SW480 (cell line): ENCODE results near the gene ITGB7.

Source experiments
- DNase-seq: peaks from one replicate; pipeline ENCODE4 v3.0.0-alpha.2; 2016; ENCODE audit warnings: low spot score

The ITGB7 gene

GRCh38 chr12:53145383-53146260 lies 61.4 kb downstream of the ITGB7 start:
- DNase-seq: no peak

- no peak for DNase-seq
Measured at GRCh38 chr12:53143355-53143754, 63.7 kb downstream of the ITGB7 start.
